Ovary (tissue), 9 donors: ENCODE results near the gene TKTL1. TPM values are rescaled to one million over a fixed set of nuclear protein-coding genes. Genes with fewer than 3 reads are reported as not detected.

Experiments
- DNase-seq, 5 donors: peaks; one replicate each; pipeline ENCODE4 v3.0.0-alpha.2; 2019 to 2020
- H3K27ac ChIP-seq, 2 donors: fragments of 200-600 bp; one replicate each; pipeline versions ENCODE4 v1.5.1 to v1.8.0; 2019 to 2022
- H3K27me3 ChIP-seq: fragments of 200-600 bp; one replicate; pipeline ENCODE4 v1.8.0; 2022
- H3K36me3 ChIP-seq: fragments of 200-600 bp; sonication (generic); one replicate; pipeline ENCODE4 v1.5.1; 2019
- H3K4me1 ChIP-seq: one replicate; pipeline ENCODE4 v1.8.1; 2013; ENCODE audit warnings: mild to moderate bottlenecking, moderate library complexity; ENCODE audit not compliant: insufficient read depth
- H3K4me3 ChIP-seq: fragments of 200-600 bp; sonication (generic); one replicate; pipeline ENCODE4 v1.5.1; 2017
- H3K9me3 ChIP-seq, 2 donors: fragments of 200-600 bp in 1 of 2; sonication (generic) in 1 of 2; one replicate each; pipeline versions ENCODE4 v1.5.1 to v1.8.1; 2013 to 2019; ENCODE audit warnings: mild to moderate bottlenecking in 1 of 2, moderate library complexity in 1 of 2
- EP300 ChIP-seq: sonication (generic); formaldehyde crosslinking; IDR thresholded peaks from one replicate; pipeline ENCODE4 v1.6.1; 2017; ENCODE audit warnings: antibody characterized with exemption
- POLR2A ChIP-seq: fragments of 450-650 bp; IDR thresholded peaks from one replicate; pipeline ENCODE4 v1.6.1; 2017; ENCODE audit warnings: antibody characterized with exemption, mild to moderate bottlenecking, moderate library complexity
- WGBS, 3 donors: extraction: QIAGEN DNeasy Blood & Tissue Kit in 1 of 3; methylation state at CpG; one replicate each; pipeline versions ENCODE4 v1.1.5 to v1.1.7; 2013 to 2017; 5-methylcytosine and 5-hydroxymethylcytosine counted together
- intact Hi-C, 4 donors: fragments of 100-400 bp; cut with DNase I; formaldehyde crosslinking; loops; one replicate each; pipeline versions ENCODE4 v1.11.0 to v1.15.1; 2022 to 2023
- polyA plus RNA-seq, 2 donors: library from polyadenylated mRNA; stranded (reverse); fragments of 200-250 nt in 1 of 2; fragments of 350-450 nt in 1 of 2; fragmentation: Illumina TruSeq in 1 of 2; extraction: RNeasy Lipid Tissue Mini Kit (QIAGEN cat#74804) in 1 of 2; gene quantifications; one replicate each; pipeline ENCODE4 v1.2.3, GENCODE V29; 2013 to 2014
- total RNA-seq, 7 donors: library from RNA; depleted of rRNA in 2 of 7; stranded (reverse); fragments of >200 nt in 2 of 7; fragmentation: NEBNext Ultra II Directional in 3 of 7; extraction: Animal tissue kit (Norgen Biotek cat#: 25700) in 3 of 7; gene quantifications; one replicate each; pipeline versions ENCODE4 v1.1.0 to v1.2.4, GENCODE V29; 2016 to 2023
- TF ChIP-seq, protein P1 (sequence below), 3 donors: fragments of 450-650 bp in 2 of 3; fragments of 200-600 bp in 1 of 3; IDR thresholded peaks; one replicate each; pipeline versions ENCODE4 v1.5.1 to v1.8.0; 2016 to 2022; ENCODE audit warnings: antibody characterized with exemption in 3 of 3, mild to moderate bottlenecking in 1 of 3
- donor health status: DM: no; HTN: no; CAD: no; lungs with moderate emphysema.
- donor health status: DM: no; HTN: no; CAD: no.
- donor health status: Bipolar disorder and iron deficiency.
- donor health status: DM: yes; HTN: yes; CAD: no.
- donor health status: DM: no; HTN: no; CAD: no.
- donor health status: DM: yes; HTN: yes; CAD: no.

The TKTL1 gene
- total and polyA plus RNA-seq, 9 donors = 0.12 to 0.91 (median 0.30) TPM; not detected in 3

DNA sequence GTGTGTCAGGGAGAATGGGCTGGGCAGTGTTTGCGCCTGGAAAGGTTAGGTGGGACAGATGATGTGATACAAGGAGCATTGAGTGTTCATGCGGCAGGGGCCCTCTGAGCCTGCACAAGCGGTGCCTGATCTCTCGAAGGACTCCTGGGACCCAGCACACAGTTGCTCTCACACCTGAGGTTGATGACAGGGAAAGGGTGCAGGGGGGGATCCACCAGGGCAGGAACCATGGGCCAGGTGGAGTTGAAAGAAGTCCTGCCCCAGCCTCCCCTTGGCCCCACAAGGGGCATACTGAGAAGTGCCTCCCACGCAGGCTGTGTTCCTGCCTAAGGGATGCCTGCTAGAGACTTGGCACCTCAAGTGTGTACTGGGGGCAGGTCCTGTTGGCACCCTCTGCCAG lies 33.1 kb downstream of the TKTL1 start:
- Histone ChIP-seq H3K9me3 (no peaks in the 10 kb centered on the region), H3K4me1 (peaks cover 2% of the 10 kb centered on the region), H3K36me3 (no peaks in the 10 kb centered on the region), H3K4me3 (no peak overlapping the region), H3K27me3 (no peaks in the 10 kb centered on the region), H3K27ac (no peak overlapping the region)
- no peak for DNase-seq
- no peak for TF ChIP-seq POLR2A
- TF ChIP-seq, protein P1, sequence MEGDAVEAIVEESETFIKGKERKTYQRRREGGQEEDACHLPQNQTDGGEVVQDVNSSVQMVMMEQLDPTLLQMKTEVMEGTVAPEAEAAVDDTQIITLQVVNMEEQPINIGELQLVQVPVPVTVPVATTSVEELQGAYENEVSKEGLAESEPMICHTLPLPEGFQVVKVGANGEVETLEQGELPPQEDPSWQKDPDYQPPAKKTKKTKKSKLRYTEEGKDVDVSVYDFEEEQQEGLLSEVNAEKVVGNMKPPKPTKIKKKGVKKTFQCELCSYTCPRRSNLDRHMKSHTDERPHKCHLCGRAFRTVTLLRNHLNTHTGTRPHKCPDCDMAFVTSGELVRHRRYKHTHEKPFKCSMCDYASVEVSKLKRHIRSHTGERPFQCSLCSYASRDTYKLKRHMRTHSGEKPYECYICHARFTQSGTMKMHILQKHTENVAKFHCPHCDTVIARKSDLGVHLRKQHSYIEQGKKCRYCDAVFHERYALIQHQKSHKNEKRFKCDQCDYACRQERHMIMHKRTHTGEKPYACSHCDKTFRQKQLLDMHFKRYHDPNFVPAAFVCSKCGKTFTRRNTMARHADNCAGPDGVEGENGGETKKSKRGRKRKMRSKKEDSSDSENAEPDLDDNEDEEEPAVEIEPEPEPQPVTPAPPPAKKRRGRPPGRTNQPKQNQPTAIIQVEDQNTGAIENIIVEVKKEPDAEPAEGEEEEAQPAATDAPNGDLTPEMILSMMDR (IDR thresholded peaks at IDR 0.05) = no peak
- intact Hi-C loops = no loop called here
- WGBS, 3 donors = 89 to 90% (median 90%) methylated on average over 5 of the region's 5 CpGs

DNA sequence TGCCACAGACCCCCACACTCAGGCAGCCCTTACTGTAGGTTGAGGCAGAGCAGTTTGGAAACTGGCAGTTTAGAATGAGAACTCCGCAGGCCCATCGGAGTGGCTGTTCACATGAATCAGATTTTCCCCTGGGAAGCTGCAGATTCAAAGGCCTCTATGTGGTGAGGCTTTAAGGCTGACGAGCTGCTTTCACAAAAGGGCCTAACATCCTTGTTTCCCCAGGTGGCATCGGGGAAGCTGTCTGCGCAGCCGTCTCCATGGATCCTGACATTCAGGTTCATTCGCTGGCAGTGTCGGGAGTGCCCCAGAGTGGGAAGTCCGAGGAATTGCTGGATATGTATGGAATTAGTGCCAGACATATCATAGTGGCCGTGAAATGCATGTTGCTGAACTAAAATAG lies 33.7 kb downstream of the TKTL1 start:
- 76 to 78% (median 77%) methylated on average over 10 of the region's 10 CpGs for WGBS, 3 donors
- no peak overlapping the region for H3K4me3 ChIP-seq
- H3K4me1 ChIP-seq = peaks cover 2% of the 10 kb centered on the region
- TF ChIP-seq, protein P1 (IDR thresholded peaks at IDR 0.05) = no peak
- TF ChIP-seq EP300 (no peak), POLR2A (no peak)
- H3K9me3 ChIP-seq = no peaks in the 10 kb centered on the region
- H3K27me3 ChIP-seq = no peaks in the 10 kb centered on the region
- intact Hi-C loops = no loop called here
- no peak overlapping the region for H3K27ac ChIP-seq
- DNase-seq = no peak
- H3K36me3 ChIP-seq = no peaks in the 10 kb centered on the region

DNA sequence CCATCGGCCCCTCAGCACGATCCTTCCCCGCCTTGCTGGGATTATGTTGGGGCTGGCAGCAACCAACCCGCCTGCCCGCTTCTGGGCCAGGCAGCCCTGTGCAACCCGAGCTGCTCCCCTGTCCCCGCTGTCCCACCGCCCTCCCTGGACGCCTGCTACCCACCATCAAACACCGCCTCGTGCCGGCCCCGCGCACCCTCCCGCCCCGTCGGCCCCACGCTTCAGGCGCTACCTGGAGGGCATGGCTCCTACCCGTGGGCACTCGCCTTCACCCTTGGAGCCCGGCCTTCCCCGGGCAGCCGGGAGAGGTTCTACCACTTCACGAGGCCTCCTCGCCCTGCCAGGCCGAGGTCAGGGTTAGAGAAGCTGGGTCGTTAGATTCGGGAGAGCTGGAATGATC lies 37.0 kb downstream of the TKTL1 start:
- no peak overlapping the region for H3K27ac ChIP-seq
- no peaks in the 10 kb centered on the region for H3K4me1 ChIP-seq
- H3K4me3 ChIP-seq = no peak overlapping the region
- no peaks in the 10 kb centered on the region for H3K27me3 ChIP-seq
- TF ChIP-seq, protein P1 (IDR thresholded peaks at IDR 0.05) = no peak
- TF ChIP-seq POLR2A (no peak), EP300 (no peak)
- intact Hi-C loops = no loop called here
- no peak for DNase-seq
- whole genome bisulfite sequencing, 3 donors = 87 to 91% (median 91%) methylated on average over 29 of the region's 29 CpGs
- H3K9me3 ChIP-seq = no peaks in the 10 kb centered on the region
- H3K36me3 ChIP-seq = no peaks in the 10 kb centered on the region

DNA sequence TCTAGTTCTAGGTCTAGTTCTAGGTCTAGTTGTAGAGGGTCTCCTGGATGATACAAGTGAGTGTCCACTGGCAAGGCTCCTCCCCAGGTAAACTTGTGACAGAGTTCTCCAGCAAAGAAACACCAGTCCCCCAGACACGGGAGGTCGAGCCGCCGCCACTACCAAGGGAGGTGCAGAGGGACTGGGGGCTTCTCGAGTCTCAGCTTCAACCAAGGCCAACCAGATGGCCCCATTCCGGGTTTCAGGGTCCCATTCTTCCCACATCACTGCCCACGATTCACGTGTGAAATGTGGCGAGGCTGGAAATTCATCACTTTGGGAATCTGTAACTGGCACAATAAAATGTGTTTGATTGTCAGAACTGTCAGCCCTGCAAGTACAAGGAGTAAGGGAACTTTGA lies 37.5 kb downstream of the TKTL1 start:
- Histone ChIP-seq H3K9me3 (no peaks in the 10 kb centered on the region), H3K27me3 (no peaks in the 10 kb centered on the region), H3K27ac (no peak overlapping the region), H3K36me3 (no peaks in the 10 kb centered on the region), H3K4me1 (no peaks in the 10 kb centered on the region), H3K4me3 (no peak overlapping the region)
- TF ChIP-seq POLR2A = no peak
- TF ChIP-seq, protein P1 (IDR thresholded peaks at IDR 0.05) = no peak
- TF ChIP-seq EP300 = no peak
- 83 to 92% (median 87%) methylated on average over 9 of the region's 9 CpGs for WGBS, 3 donors
- DNase-seq = no peak
- intact Hi-C loops = no loop called here
